Measurements from ENCODE around the gene TMEM14C.
"Not testable (repeated sequence)": the region's sequence is repeated elsewhere in the genome, so short reads cannot be mapped to it uniquely, and the experiment has no call there.

The TMEM14C gene

GRCh38 chr6:10721850-10722569, 860 bp upstream of the TMEM14C start:
- DNase-seq: peak; percentile 25

- no peak for DNase-seq
These were observed 375 bp upstream of the TMEM14C start for GRCh38 chr6:10722570-10722819.

- DNase-seq: no peak
These were observed 654 bp downstream of the TMEM14C start for GRCh38 chr6:10723567-10723881.

- peak; percentile 94 for DNase-seq
These were observed 2.2 kb downstream of the TMEM14C start for GRCh38 chr6:10725044-10725443.

GRCh38 chr6:10725716-10726115, 2.8 kb downstream of the TMEM14C start:
- no peak for DNase-seq

- peak; percentile 23 for DNase-seq
These were observed 7.4 kb downstream of the TMEM14C start for GRCh38 chr6:10730254-10730653.

- DNase-seq: no peak
These were observed 10.4 kb downstream of the TMEM14C start for GRCh38 chr6:10733151-10733715.

- DNase-seq: no peak
These were observed 11.0 kb downstream of the TMEM14C start for GRCh38 chr6:10733863-10734262.

- no peak for DNase-seq
These were observed 13.9 kb downstream of the TMEM14C start for GRCh38 chr6:10736731-10737130.

GRCh38 chr6:10740061-10740460, 17.2 kb downstream of the TMEM14C start:
- DNase-seq: no peak

- not testable (repeated sequence) for DNase-seq
These were observed 18.8 kb downstream of the TMEM14C start for GRCh38 chr6:10741643-10742042.

- DNase-seq: no peak
These were observed 19.4 kb downstream of the TMEM14C start for GRCh38 chr6:10742251-10742650.

- no peak for DNase-seq
These were observed 20.6 kb downstream of the TMEM14C start for GRCh38 chr6:10743515-10743914.

- no peak for DNase-seq
These were observed 22.2 kb downstream of the TMEM14C start for GRCh38 chr6:10745116-10745515.

GRCh38 chr6:10746915-10747250, 24.0 kb downstream of the TMEM14C start:
- DNase-seq: peak; percentile 16

GRCh38 chr6:10747251-10747972, 24.5 kb downstream of the TMEM14C start, which contains the start of gene TMEM14B:
TMEM14B (plus strand) TSS chr6:10747805; CDS start chr6:10749246, 1,441 bp downstream.
- DNase-seq: peak; percentile 99

- DNase-seq: peak; percentile 95
These were observed 26.9 kb downstream of the TMEM14C start for GRCh38 chr6:10749734-10750133.

GRCh38 chr6:10750568-10750967, 27.7 kb downstream of the TMEM14C start:
- not testable (repeated sequence) for DNase-seq

- DNase-seq: peak; percentile 47
These were observed 28.9 kb downstream of the TMEM14C start for GRCh38 chr6:10751757-10752156.

- DNase-seq: no peak
These were observed 33.2 kb downstream of the TMEM14C start for GRCh38 chr6:10756085-10756484.

- DNase-seq: peak; percentile 83
These were observed 36.5 kb downstream of the TMEM14C start for GRCh38 chr6:10759312-10759839.

- DNase-seq: no peak
These were observed 37.0 kb downstream of the TMEM14C start for GRCh38 chr6:10759884-10760329.

- no peak for DNase-seq
These were observed 40.1 kb downstream of the TMEM14C start for GRCh38 chr6:10763006-10763405.

- no peak for DNase-seq
These were observed 46.5 kb downstream of the TMEM14C start for GRCh38 chr6:10769419-10769818.
